ENCODE results near the gene B4GALT1.
"Not testable (repeated sequence)": the region's sequence is repeated elsewhere in the genome, so short reads cannot be mapped to it uniquely, and the experiment has no call there.

Gene B4GALT1

DNA sequence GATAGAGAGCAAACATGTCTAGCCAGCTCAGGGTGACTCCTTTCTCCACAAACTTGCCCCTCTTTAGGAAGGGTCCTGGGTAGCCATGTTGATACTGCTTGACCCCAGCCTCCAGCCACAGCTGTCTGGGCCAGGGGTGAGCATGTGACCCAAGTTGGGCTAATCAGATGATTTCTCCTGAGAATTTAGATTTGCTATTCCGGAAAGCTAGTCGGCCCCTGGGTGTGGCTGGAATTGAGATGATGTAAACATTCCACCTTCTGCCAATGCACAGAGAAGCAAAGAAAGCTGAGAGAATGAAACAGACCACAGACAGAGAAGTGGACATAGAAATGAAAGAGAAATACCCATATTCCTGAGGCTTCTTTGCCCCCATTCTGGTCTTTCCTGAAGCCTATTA is 17.8 kb upstream of the B4GALT1 start:
- no peak for DNase-seq

- DNase-seq, result no peak
Observed at GRCh38 chr9:33182519-33182918, 15.4 kb upstream of the B4GALT1 start.

DNA sequence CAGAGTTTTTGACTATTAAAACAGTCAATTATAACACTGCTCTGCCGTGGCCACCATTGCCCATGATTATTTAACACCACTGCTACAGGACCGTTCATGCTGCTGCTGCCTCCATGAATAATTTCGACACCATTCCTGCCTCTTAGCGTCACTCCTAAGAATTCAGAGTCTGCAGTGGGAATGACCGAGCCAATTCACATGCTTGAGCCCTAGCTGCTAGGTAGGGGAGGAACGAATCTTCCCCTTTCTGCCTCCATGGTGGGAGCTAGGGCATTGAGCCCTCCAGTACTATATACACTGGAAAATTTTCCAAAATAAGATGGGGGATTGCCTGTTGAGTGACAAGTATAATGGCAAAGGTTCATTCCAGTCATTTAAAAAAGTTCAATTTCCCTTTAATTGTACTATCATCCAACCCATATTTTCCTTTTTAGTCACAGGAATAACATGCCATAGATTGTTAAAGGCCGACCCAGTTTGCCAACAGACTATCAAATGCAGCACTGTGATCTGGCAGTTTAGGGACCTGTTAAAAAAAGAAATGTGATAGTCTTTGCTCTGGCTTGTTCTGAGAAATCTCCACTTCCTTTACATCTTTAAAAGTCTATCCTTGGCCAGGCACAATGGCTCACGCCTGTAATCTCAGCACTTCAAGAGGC is 13.5 kb upstream of the B4GALT1 start:
- DNase-seq, result no peak

- DNase-seq, result no peak
Observed at GRCh38 chr9:33178972-33179697, 12.0 kb upstream of the B4GALT1 start.

- DNase-seq, result no peak
Observed at GRCh38 chr9:33177639-33178038, 10.5 kb upstream of the B4GALT1 start.

DNA sequence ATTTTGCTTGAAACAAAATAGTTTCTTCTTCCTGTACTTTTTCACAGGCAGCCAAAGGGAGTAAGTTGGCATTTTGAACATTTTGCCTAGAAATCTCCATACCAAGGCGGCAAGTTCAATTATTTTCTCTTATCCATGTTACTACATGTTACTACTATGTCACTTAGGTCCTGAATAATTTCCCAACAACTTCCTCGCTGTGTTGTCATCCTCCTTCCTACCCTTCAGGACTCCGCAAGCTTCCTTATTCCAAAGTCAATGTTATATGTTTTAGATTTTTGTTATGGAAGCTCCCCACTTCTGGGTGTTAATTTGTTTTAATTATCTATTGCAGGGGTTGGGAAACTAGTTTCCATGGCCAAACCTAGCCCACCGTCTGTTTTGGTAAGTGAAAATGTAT is 9.9 kb upstream of the B4GALT1 start:
- no peak for DNase-seq

DNA sequence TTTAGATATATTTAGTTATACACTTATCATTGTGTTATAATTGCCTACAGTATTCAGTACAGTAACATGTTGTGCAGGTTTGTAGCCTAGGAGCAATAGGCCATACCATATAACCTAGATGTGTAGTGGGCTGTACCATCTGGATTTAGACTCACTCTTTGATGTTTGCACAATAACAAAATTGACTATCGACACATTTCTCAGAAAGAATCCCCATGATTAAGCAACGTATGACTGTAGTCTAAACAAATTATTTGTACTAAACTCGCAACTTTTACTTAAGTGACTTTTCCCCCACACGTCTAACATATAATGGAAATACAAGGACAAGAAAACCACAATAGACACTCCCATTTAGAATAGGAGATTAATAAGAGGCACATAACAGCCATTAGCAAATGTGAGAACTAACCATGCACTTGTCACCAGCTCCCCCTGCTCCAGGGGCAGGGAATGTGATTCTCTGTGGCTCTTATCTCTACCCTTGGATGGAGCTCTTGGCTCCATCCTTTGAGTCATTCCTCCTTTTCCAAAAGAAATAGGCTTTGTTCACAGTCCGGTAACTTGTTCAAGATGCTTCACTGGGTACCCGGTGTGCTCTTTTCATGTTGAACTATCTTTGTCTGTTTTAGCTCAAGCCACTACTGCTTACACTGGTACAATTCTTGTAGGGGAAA is 8.7 kb upstream of the B4GALT1 start:
- no peak for DNase-seq

DNA sequence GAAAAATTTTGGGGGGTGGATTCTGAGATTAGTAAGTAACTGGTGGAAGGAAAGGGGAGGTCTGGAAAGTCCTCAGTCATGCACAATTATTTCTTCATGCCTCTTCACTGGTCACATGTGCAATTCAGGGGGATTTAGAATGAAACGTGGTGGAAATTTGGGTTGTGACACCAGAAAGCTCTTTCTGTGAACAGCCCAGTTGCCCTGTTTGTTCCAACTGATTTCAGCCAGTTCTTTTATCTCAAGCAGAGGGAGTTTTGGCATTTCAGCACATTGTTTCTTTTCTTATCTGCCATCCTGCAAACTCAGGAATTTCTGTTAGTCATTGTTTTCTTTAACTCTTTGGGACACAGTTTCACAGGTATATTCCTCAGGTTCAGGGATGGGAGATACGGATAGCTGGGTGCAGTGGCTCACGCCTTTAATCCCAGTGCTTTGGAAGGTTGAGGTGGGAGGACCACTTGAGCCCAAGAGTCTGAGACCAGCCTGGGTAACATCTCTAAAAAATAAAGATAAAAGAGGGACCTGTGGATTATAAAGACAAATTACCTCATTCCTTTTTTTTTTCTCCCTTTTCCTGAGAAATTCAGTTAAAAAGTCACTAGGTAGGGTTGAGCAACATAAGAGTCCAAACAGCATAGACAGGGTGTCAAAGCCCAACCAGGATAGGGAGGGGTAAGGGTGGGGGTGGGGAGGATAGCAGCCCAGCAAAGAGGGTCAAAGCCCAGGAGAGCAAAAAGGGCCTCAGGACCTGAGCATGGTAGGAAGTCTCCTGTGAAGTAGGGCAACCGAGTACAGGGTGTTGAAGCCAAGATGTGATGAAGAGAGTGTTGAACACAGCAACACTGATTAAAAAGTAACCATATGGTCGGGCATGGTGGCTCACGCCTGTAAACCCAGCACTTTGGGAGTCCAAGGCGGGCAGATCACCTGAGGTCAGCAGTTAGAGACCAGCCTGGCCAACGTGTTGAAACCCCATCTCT is 5.4 kb upstream of the B4GALT1 start:
- no peak for DNase-seq

- peak; percentile 61 for DNase-seq
Observed at GRCh38 chr9:33170464-33171415, 3.6 kb upstream of the B4GALT1 start.

DNA sequence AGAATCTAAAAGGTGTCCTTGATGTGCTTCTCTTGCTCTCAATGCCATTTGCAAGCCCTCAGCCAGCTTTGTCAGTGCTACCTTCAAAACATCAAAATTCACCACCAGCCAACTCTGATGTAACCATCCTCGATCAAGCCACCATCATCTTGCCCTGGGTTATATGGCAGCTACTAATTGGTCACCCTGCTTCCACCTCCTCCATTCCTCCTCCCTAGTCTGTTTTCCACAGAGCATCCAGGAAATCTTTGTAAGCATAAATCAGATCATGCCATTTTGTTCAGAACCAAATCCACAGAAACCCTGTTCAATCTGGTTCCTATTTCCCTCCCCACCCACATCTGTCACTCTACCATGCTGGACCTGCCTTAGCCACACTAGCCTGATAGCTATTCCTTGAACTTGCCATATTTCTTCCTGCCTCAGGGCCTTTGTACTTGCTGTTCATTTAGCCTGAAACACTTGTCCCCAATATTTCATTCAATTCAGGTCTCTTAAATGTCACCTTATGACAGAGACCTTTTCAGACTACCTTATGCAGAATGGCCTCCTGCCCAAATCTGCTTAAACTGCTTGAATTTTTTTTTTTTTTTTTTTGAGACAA is 1.9 kb upstream of the B4GALT1 start:
- DNase-seq, result no peak

DNA sequence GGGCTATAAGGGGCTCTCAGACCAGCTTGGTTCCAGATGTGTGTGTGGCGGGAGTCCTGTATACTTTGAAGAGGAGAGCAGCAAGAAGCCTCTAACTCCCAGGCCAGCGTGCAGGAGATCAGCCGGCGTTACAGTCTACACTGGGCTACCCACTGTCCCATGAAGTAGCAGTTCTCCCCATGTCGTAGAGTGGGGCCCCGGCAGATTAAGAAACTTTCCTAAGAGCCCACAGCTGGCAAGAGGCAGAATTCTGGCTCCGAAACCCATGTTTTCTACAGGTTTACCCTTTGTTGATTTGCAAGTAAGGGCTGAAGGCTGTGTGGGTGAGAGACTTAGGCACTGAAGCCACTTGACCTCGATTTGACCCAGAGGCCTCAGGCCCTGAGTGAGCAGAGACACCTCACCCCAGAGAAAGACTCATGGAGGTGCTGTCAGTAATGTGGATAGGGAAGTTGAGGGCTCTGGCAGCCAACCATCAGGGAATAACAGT is 881 bp upstream of the B4GALT1 start:
- no peak for DNase-seq

DNA sequence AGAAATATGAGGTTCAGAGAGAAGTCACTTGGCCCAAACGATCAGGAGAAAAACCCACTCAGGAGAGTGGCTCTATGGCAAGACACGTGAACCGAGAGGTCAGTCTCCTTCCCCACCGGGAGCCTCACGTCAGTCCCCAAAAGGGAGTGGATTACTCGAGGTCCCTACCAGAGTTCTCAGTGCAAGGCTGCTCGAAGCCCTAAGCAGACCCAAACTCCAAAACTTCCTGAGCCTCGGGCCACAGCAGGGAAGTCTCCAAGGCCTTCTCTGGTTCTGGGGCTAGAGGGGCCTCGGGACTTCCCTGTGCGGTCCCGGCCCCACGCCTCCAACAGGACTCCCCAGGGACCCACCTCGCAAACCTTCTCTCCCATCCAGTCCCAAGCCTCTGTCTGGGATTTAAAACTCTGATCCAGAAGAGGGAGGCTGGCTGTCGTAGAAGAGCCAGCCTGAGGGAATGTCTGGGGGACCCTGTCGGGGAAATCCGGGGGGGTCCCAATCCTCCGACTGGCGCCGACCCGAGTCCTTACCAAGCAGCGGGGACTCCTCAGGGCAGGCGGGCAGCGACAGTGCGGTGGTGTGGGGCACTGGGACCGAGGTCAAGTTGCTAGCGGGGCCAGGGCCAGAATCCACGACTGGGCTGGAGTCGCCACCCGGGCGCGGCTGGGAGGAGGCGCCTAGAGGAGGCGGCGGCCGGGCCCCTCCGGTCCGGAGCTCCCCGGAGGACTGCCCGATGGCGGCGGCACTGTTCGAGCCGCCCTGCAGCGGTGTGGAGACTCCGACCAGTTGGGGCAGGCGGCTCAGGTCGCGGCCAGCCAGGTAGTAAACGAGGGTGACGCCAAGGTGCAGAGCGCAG is 679 bp downstream of the B4GALT1 start:
- DNase-seq, result peak; percentile 23

- DNase-seq, result peak; percentile 52
Observed at GRCh38 chr9:33165263-33166151, 1.6 kb downstream of the B4GALT1 start.

- not testable (repeated sequence) for DNase-seq
Observed at GRCh38 chr9:33164921-33165262, 2.2 kb downstream of the B4GALT1 start.

GRCh38 chr9:33164138-33164809 is 2.9 kb downstream of the B4GALT1 start:
- DNase-seq, result peak; percentile 39

- DNase-seq, result no peak
Observed at GRCh38 chr9:33163433-33164137, 3.6 kb downstream of the B4GALT1 start.

GRCh38 chr9:33162721-33163311 is 4.3 kb downstream of the B4GALT1 start:
- DNase-seq, result no peak

All from stimulated activated CD4-positive, alpha-beta T cell treated with anti-CD3 and anti-CD28 coated beads, Interleukin-15, amount 100 ng/mL, for 24 hours (primary cell).